BE2C (cell line): ENCODE measurements around the gene MED16.

Experiments
- DNase-seq: peaks from one replicate; pipeline ENCODE4 v3.0.0-alpha.2; 2020
- H3K27me3 ChIP-seq: fragments of 250-450 bp; sonication (Bioruptor Pico); 2 replicates; pipeline ENCODE4 v1.5.1; 2020; ENCODE audit warnings: mild to moderate bottlenecking
- H3K36me3 ChIP-seq: fragments of 250-450 bp; sonication (Bioruptor Pico); 2 replicates; pipeline ENCODE4 v1.5.1; 2020; ENCODE audit warnings: mild to moderate bottlenecking
- H3K4me1 ChIP-seq: fragments of 250-450 bp; sonication (Bioruptor Pico); 2 replicates; pipeline ENCODE4 v1.5.1; 2020
- H3K4me3 ChIP-seq: 2 replicates; pipeline ENCODE4 v1.5.1; 2011; ENCODE audit warnings: low read depth, low read length
- H3K9me3 ChIP-seq: fragments of 250-450 bp; sonication (Bioruptor Pico); 2 replicates; pipeline ENCODE4 v1.5.1; 2020
- TF ChIP-seq, protein P1 (sequence below): IDR thresholded peaks from 2 replicates; pipeline ENCODE4 v1.5.1; 2012; ENCODE audit warnings: mild to moderate bottlenecking, low read depth, low read length

The MED16 gene

DNA sequence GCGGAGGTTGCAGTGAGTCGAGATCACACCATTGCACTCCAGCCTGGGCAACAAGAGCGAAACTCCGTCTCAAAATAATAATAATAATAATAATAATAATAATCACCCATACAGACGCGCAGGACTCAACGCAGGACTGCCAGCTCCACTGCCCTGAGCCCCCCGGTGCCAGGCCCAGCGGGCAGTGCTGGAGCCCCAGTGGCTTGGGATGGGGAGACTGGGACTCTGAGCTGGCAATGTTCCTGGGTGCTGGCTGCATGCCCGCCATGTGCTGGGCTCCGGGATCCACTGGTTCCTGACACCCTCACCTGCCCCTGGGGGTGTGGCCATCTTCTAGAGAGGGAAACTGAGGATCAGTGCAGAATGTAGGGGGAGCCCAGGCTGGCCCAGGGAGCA, 65.7 kb downstream of the MED16 start:
- peaks cover 32% of the 10 kb centered on the region for H3K27me3 ChIP-seq
- H3K9me3 ChIP-seq: no peaks in the 10 kb centered on the region
- TF ChIP-seq, protein P1, sequence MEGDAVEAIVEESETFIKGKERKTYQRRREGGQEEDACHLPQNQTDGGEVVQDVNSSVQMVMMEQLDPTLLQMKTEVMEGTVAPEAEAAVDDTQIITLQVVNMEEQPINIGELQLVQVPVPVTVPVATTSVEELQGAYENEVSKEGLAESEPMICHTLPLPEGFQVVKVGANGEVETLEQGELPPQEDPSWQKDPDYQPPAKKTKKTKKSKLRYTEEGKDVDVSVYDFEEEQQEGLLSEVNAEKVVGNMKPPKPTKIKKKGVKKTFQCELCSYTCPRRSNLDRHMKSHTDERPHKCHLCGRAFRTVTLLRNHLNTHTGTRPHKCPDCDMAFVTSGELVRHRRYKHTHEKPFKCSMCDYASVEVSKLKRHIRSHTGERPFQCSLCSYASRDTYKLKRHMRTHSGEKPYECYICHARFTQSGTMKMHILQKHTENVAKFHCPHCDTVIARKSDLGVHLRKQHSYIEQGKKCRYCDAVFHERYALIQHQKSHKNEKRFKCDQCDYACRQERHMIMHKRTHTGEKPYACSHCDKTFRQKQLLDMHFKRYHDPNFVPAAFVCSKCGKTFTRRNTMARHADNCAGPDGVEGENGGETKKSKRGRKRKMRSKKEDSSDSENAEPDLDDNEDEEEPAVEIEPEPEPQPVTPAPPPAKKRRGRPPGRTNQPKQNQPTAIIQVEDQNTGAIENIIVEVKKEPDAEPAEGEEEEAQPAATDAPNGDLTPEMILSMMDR: no peak
- H3K4me3 ChIP-seq: no peak overlapping the region
- H3K4me1 ChIP-seq: no peaks in the 10 kb centered on the region
- no peak for DNase-seq
- no peaks in the 10 kb centered on the region for H3K36me3 ChIP-seq

DNA sequence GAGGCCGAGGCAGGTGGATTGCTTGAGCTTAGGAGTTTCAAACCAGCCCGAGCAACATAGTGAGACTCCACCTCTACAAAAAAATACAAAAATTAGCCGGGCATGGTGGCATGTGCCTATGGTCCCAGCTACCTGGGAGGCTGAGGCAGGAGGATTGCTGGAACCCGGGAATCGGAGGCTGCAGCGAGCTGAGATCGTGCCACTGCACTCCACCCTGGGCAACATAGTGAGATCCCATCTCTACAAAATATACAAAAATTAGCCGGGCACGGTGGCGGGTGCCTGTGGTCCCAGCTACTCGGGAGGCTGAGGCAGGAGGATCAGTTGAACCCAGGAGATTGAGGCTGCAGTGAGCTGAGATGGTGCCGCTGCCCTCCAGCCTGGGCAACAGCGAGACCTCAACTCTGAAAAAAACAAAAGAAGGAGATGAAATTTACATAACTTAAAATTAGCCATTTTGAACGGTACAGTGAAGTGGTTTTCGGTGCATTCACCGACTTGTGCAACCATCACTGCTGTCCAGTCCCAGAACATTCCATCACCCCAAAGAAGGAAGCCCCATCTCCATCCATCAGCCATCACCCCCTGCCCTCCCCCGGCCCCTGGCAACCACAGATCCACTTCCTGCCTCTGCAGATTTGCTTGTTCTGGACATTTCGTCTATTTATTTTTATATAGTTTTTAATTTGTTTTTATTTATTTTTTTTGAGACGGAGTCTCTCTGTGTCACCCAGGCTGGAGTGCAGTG, 66.9 kb downstream of the MED16 start:
- Histone ChIP-seq H3K4me1 (no peaks in the 10 kb centered on the region), H3K9me3 (no peaks in the 10 kb centered on the region), H3K27me3 (peaks cover 24% of the 10 kb centered on the region), H3K4me3 (no peak overlapping the region), H3K36me3 (no peaks in the 10 kb centered on the region)
- DNase-seq: no peak
- TF ChIP-seq, protein P1: no peak

DNA sequence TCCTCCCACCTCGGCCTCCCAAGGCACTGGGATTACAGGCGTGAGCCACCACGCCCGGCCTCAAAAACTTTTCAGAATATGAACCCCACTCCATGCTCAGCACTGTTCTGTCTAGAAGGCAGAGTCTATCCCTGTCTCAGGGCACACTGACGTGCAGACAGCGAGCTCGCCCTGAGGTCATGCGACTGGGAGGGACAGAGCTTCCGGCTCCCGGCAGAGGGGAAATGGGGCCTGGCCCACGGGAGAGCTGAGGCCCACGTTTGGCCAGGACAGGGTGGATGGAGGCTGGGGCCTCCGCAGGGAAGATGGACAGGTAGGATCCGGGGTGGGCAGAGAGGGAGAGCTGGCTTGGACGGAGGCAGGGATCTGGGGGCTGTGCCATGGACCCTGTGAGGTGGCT, 68.1 kb downstream of the MED16 start:
- TF ChIP-seq, protein P1: no peak
- no peak for DNase-seq
- H3K4me1 ChIP-seq: no peaks in the 10 kb centered on the region
- peaks cover 13% of the 10 kb centered on the region for H3K27me3 ChIP-seq
- H3K36me3 ChIP-seq: no peaks in the 10 kb centered on the region
- no peak overlapping the region for H3K4me3 ChIP-seq
- H3K9me3 ChIP-seq: no peaks in the 10 kb centered on the region

DNA sequence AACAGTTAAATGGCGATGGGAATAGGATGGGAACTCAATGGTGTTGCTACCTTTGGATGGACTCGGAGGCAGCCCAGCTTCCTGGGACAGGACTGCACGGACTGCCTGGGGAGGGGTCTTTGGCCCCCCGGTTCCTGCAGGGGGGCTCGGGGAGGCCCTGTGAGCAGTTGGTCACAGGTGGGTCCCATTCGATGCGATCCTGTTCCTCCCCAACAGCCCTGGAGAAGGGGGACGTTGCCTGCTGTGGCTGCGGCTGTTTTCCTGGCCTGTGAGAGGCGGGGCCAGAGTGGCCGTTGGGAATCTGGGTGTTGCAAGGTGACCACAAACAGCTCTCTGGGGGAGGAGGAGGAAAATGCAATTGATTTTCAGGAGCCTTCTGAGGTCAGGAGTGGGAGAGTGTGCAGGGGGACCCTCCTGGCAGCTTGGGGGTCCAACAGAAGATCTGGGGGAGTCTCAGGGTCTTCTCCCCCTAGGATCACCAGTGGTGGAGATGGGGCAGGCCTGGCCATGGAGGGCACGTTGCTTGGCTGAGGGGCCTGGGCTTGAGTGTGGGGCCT, 69.3 kb downstream of the MED16 start:
- no peak overlapping the region for H3K4me3 ChIP-seq
- no peaks in the 10 kb centered on the region for H3K9me3 ChIP-seq
- peaks cover 7% of the 10 kb centered on the region; the same call in 1 of the 2 replicates for H3K27me3 ChIP-seq
- H3K36me3 ChIP-seq: no peaks in the 10 kb centered on the region
- H3K4me1 ChIP-seq: no peaks in the 10 kb centered on the region
- TF ChIP-seq, protein P1: no peak
- no peak for DNase-seq

DNA sequence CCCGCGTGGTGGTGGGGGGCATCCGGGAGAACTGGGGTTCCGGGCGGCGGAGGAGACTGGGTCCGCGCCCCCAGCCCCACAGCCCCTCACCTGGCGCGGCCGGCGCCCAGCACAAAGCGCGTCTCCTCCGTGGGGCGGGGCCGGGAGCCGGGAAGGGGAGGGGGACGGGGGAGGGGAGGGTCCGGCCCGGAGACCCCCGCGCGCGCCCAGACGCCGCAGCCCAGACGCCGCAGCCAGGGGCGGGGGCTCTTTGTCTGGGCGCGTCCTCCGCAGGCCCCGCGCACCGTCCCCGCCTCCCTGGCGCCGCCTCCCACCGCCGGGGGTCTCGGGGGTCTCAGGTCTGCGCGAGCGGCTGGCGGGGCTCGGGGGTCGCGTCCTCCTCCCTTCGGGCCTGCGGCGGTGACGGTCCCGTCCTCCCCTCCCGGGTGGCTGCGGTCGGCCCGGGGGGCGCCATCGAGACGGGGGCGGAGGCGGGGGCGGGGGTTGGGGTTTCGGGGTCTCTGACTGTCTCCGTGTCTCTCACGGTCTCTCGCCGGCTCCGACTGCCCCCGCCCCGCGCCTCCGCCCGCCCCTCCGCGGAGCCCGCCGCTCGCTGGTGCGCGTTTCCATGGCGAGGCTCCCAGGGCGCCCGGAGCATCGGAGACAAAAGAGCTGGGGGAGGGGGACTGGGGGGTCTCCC, 71.0 kb downstream of the MED16 start, which contains the start of gene PLPPR3:
Gene PLPPR3 (minus strand): TSS at position 131 of the 679 bp plus-strand sequence. CDS start 396 bp downstream, outside the sequence.
- TF ChIP-seq, protein P1: no peak
- H3K9me3 ChIP-seq: no peaks in the 10 kb centered on the region
- no peaks in the 10 kb centered on the region for H3K4me1 ChIP-seq
- H3K27me3 ChIP-seq: peaks cover 4% of the 10 kb centered on the region; the same call in 1 of the 2 replicates
- no peak for DNase-seq
- no peak within 1 kb of the TSS for H3K4me3 ChIP-seq
- no peaks in the 10 kb centered on the region for H3K36me3 ChIP-seq
